ENCODE measurements around the gene LSM7.
"Not testable (repeated sequence)": the region's sequence is repeated elsewhere in the genome, so short reads cannot be mapped to it uniquely, and the experiment has no call there.

Gene LSM7

DNA sequence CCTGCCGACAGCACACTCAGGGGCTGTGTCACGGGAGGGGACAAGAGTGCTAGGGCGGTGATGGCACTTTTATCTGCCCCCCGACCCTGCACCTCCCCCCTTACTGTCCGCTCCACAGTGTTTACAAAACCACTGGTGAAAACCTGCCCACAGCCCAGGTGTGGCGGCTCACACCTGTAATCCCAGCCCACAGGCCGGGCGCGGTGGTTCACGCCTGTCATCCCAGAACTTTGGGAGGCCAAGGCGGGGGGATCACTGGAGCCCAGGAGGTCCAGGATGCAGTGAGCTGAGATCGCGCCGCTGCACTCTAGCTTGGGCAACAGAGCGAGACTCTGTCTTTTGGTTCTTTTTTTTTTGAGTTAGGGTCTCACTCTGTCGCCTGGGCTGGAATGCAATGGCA, 32.2 kb downstream of the LSM7 start:
- no peak for DNase-seq

DNA sequence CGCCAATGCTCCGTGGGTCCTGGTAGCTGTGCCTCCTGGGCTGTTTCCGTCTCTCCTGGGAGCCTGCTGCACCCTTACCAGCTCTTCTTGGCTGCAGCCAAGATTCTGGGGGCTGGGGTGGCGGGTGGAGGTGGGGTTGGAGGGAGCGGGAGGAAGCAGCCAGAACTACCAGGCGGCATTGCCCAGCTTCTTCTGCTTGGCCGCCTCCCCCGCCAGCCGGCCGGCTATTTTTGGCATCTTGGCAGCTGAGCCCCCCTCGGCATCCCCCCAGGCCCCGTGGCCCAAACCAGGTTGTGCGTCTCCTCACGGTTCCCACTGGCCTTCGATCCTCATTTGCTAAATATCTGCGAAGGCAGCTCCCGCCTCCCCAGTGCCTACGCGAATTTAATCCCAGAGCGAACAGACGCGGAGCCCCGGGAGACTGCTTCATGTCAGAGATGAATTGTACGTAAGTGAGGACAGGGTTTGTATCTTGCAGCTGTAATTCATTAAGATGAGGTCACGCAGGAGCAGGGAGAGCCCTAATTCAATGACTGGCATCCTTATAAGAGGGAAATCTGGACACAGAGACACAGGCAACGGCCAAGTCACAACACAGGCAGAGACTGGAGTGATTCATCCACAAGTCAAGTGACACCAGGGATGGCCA, 33.6 kb downstream of the LSM7 start:
- DNase-seq = no peak

DNA sequence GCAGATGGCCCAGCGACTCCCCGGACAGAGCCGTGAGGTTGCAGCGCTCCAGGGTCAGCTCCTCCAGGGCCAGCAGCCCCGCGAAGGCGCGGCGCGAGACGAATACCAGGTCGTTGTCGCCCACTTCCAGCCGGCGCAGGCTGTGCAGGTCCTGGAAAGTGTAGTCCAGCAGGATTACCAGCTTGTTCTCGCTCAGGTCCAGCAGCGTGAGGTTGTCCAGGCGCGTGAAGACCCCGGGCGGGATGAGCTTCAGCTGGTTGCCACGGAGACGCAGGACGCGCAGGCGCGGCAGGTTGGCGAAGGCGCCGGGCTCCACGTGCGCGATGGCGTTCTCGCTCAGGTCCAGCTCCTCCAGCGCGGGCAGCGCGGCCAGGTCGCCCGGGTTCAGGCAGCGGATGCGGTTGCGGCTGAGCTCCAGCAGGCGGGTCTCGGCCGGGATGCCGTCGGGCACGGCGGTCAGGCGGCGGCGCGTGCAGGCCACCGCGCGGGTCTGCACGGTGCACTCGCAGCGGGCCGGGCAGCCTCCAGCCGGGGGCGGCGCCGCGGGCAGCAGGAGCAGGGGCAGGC, 37.1 kb downstream of the LSM7 start:
- DNase-seq = no peak

DNA sequence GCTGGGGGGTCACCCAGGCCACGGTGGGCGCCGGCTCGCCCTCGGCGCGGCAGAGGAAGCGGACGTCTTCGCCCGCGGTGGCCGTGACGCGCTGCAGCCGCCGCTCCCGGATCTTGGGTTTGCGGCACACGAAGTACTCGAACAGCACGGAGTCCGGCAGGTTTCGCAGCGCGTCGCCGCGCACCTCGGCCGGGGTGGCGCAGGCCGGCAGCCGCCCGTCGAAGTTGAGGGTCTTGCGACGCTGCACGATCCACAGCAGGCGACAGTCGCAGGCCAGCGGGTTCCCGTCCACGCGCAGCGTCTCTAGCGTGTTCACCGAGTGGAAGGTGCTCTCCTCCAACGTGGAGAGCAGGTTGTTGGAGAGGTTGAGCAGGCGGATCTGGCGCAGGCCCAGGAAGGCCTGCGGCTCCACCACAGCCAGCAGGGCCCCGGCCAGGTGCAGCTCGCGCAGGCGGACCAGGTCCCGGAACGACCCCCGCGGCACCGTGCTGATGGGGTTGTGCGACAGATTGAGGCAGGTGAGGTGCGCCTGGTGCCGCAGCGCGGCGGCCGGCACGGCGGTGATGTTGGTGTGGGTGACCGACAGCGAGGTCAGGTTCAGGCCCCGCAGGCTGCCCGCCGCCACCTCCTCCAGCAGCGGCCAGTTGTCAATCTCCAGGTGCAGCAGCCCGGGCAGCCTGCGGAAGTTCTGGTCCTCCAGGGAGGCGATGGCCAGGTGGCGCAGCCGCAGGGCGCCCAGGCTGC, 37.8 kb downstream of the LSM7 start:
- DNase-seq = no peak

DNA sequence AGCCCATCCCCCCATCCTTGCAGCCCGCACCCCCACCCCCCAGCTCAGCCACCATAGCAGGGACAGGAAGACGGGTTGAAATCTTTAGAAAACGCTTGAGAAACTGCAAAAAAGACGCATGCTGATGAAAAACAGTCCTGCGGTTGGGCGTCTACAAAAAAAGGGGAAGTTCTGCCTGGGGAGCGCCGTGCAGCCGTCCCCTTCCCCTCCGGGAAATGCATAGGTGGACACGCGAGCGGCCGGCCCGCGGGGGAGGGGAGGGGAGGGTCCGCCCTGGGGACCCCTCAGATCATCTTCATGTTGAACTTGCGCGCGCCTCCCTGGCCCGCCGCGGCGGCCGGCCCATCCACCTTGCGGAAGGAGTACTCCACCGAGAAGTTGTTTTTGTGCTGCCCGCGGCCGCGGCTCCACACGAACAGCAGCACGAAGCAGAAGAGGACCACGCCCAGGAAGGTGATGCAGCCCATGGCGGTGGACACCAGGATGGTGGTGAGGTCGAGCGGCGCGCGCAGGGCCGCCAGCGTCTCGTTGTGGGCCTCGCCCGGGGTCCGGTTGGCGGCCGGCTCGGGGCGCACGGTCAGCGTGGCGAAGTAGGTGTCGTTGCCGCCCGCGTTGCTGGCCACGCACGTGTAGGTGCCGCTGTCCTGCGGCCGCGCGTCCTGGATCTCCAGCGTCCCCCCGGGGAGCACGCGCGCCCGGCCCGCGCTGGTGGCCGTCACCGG, 38.5 kb downstream of the LSM7 start:
- peak; percentile 38 for DNase-seq

DNA sequence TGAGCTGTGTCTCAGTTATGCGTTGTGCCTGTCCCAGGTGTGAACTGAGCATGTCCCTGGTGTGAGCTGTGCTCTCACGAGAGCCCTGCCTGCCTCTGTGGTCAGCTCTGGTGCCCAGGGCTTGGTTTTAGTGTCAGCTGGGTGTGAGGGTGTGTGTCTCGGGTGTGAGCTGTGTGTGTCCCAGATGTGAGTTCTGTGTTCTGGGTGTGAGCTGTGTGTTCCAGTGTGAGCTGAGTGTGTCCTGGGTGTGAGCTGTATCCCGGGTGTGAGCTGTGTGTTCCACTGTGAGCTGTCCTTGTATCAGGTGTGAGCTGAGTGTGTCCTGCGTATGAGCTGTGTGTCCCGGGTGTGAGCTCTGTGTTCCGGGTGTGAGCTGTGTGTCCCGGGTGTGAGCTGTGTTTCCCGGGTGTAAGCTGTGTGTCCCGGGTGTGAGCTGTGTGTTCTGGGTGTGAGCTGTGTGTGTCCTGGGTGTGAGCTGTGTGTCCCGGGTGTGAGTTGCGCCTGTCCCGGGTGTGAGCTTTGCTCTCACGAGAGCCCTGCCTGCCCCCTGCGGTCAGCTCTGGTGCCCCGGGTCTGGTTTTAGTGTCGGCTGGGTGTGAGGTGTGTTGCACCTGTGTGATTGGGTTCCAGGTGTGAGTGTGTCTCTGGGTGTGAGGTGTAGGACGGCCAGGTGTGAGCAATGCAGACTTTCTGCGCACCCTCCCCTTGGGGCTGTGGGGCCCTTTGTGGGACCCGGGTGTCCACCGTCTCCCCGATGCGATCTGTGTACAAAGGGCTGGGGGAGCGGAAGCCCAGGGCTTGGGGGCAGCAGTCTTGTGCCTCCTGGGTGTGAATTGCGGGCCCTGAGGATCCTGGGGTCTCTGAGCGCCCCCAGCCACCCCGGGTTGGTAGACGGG, 39.3 kb downstream of the LSM7 start:
- no peak for DNase-seq

DNA sequence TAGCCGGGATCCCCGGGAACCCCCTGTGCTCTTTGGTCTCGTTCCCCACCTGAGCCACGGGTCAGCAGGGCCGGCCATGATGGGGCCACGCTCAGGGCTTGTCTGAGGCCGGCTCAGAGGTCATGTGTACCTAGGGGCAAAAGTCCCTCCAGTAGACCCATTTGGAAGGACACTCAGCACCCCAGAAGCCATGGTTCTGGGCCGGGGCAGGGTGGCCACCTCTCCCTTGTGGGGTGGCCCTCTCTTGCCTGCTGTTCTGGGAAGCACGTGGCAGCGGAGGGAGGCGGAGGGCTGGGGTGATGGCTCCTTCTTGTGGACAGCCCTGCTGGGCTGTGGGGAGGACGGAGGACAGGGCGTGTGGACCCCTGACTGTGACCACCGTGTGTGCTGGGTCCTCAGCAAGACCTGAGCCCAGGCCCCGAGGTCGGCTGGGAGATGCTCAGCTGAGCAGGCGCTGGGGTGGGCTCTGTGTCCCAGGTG, 40.0 kb downstream of the LSM7 start:
- no peak for DNase-seq

DNA sequence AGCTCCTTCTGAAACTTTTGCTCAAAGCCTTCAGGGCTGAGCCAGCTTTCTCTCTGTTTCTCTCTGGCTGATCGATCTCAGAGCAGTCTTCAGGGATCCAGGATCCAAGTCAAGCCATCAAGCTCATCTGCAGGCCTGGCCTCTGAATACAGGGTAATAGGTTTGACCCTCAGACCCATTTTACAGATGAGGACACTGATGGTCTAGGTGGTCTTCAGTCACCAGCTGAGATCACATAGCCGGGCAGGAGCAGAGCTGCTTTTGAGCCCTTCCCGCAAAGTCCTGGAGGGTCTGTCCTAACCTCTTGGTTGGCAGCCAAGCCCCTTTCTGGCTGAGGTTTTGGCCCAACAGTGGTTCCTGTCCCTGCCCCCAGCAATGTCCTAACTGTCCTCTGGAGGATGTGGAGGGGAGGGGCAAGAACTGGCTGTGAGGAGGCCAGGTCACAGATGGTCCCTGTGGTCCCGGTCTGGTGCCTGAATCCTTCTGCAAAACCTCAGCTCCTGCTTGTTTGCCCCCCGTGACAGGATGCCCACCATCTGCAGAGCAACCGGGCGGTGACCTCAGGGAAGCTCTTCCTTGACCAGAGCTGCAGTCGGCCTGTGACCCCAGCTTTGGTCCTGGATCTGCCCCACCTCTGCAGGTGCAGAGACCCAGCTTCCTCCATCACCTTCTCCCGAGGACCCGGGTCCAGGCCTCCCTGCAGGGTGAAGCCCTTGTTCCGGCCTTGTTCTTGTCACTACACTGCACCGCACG, 40.6 kb downstream of the LSM7 start:
- no peak for DNase-seq

DNA sequence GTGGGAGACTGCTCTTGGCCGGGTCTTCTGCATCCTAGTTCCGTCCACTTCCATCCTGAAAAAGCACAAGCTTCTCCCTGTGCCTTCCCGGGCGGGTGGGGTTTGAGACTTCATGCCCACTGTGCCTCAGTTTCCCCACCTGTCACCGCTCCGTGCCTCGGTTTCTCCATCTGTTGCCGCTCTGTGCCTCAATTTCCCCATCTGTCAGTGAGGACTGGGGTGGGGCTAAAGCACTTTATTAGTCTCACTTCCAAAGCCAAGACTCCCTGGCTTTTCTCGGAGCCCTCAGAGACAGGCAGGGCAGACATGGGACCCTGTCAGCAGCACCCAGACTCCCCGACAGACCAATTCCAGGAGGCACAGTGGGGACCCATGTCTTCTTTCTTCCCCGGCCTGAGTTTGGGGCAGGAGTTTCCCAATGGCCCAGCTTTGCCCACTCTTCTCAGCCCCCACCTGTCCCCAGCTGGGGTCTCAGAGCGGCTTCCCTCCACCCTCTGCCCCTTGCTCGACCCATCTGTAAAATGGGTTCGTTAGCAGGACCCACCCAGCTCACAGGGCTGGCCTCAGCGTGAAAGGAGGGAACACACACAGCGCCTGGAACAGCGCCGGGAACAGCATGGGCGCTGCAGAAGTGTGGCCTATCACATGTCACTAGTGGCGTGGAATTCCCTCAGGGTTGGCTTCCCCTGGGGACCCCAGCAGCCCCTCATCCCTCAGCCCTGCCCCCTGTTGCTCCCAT, 41.8 kb downstream of the LSM7 start:
- no peak for DNase-seq

DNA sequence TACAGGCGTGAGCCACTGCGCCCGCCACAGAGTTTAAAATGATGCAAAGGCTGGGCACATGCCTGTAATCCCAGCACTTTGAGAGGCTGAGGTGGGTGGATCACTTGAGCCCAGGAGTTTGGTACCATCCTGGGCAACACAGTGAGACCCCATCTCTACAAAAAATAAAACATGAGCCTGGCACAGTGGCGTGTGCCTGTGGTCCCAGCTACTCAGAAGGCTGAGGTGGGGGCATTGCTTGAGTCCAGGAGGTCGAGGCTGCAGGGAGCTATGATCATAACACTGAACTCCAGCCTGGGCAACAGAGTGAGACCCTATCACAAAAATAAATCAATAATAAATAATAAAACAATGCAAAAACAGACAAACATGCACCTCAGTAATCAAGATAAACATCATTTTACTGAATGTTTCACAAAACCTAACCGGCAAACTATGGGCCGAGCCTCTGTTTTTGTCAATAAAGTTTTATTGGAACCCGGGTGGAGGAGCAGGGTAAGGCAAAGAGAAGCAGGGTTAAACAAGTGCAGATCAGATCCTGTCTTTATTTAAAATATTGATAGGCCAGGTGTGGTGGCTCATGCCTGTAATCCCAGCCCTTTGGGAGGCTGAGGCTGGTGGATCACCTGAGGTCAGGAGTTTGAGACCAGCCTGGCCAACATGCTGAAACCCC, 44.4 kb downstream of the LSM7 start:
- no peak for DNase-seq

DNA sequence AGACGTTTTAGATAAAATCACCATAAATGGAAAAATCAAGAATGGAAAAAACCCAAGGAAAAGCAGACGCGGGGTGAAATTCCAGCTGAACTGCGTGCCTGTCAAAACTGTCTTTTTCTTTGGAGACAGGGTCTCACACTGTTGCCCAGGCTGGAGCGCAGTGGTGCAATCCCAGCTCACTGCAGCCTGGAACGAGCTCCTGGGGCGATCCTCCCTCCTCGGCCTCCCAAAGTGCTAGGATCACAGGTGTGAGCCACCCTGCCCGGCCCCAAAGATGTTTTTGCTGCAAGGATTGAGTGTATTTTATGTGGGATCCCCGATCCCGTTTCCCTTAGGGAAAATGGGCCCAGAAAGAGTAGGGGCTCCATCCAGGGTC, 45.5 kb downstream of the LSM7 start:
- DNase-seq = no peak

DNA sequence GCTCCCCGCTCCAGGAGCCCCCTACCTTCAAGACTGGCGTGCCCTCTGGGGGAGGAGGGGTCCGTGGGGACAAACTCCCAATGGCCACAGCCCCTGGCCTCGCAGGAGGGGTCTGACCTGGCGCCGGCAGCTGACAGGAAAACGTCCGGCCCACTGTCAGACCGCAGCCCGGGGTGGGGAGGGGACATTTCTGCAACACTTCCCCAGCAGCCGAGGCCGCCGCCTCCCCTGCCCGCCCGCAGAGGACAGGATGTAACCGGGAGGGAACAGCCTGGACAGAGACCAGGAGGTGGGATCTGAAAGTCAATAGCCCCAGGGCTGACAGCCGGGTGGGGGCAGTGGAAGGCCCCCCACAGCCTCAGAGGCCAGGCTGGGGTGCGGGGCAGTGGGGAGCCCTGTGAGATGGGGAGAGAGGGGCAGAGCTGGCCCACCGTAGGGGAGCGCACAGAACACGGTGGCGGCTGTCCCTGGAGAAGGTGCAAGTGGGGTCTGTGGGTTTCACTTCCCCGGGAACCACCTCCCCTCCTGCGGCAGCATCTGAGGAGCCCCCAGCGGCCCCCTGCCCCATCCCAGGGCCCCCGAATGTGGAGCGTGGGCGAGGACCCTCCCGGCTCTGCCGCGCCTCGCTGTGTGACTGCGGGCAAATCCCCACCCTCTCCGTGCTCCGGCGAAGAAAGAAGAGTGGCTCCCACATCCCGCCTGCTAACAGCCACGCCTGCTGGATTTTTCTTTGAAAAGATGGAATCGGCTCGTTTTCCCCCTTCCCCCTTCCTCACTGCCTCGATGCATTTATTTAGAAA, 46.1 kb downstream of the LSM7 start, which contains the start of gene PEAK3:
Gene PEAK3 (minus strand): TSS at position 114 of the 800 bp plus-strand sequence. CDS start 1,244 bp downstream, outside the sequence.
- no peak for DNase-seq

DNA sequence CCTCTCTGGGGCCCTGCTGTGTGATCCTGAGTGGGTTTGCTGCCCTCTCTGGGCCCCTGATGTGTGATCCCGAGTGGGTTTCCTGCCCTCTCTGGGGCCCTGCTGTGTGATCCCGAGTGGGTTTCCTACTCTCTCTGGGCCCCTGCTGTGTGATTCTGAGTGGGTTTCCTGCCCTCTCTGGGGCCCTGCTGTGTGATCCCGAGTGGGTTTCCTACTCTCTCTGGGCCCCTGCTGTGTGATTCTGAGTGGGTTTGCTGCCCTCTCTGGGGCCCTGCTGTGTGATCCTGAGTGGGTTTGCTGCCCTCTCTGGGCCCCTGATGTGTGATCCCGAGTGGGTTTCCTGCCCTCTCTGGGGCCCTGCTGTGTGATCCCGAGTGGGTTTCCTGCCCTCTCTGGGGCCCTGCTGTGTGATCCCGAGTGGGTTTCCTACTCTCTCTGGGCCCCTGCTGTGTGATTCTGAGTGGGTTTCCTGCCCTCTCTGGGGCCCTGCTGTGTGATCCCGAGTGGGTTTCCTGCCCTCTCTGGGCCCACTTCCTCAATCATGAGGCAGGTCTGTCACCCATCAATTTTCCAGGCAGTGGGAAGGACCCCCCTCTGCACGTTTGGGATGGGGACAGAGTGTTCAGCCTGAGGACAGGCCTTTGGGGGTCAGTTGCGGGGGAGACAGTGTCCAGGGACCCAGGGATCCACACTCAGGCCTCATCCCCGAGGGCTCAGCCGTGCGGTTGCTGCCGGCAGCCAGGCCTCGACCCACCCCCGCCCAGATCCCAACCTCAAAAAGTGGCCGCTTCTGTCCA, 46.9 kb downstream of the LSM7 start:
- DNase-seq = not testable (repeated sequence)

DNA sequence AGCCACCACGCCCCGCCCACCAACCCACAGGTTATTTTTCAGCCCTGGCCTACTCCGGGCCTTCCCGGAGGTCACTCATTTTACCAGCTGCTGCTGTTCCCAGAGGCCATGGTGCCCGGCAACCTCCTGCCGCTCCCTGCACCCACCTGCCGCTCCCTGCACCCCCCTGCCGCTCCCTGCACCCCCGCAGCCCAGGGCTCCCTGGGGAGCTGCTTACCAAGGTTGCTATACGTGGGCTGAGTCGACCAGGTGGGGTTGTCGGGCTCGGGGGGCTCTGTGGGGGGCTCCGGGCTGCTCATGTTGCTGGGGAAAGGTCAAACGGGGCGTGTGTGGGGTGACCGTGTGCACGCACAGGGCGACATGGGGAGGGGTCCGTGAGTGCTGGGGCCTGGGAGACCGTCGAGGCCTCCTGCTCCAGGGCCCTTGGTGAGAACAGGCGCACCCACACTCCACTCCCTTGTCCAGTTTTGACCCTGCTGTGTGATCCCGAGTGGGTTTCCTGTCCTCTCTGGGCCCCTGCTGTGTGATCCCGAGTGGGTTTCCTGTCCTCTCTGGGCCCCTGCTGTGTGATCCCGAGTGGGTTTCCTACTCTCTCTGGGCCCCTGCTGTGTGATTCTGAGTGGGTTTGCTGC, 47.6 kb downstream of the LSM7 start:
- DNase-seq = no peak

DNA sequence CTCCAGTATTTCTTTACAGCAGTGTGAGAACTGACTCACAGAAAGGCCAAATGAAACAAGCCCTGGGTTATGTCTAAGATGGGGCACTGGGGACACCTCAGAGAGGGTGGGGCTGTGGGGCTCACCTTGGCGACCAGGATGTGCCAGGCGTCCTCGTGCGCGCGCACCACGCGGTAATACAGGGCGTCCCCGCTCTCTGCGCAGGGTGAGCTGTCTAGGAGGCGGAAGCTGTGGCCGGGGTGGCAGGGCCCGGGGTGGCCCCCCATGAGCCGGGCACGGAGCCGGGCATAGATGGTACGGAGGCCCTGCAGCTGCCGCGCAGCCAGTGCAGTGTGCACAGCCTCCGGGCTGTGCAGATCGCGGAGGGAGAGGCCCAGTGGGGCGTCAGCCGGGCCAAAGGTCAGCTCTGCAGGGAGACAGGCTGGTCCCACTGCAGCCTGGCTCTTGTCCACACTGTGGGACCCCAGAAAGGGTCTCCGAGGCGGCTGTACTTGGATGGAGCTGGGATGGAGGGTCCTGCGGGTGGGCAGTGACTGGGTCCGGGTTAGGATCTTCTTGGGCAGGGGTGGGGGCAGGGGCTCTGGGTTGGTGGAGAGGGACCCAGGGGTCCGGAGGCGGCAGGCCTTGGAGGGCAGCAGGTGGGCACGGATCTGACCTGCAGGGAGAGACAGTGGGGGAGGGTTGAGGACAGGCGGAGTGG, 49.8 kb downstream of the LSM7 start:
- DNase-seq = no peak

DNA sequence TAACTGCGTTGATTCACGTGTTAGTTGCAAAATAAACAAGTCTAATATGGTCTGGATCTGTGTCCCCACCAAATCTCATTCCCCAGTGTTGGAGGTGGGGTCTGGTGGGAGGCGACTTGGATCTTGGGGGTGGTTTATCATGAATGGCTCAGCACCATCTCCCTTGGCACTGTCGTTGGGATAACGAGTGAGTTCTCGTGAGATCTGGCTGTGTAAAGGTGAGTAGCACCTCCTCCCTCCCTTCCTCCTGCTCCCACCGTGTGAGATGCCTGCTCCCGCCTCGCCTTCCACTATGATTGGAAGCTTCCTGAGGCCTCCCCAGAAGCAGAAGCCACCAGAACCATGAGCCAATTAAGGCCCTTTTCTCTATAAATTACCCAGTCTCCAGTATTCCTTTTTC, 51.2 kb downstream of the LSM7 start:
- DNase-seq = no peak

DNA sequence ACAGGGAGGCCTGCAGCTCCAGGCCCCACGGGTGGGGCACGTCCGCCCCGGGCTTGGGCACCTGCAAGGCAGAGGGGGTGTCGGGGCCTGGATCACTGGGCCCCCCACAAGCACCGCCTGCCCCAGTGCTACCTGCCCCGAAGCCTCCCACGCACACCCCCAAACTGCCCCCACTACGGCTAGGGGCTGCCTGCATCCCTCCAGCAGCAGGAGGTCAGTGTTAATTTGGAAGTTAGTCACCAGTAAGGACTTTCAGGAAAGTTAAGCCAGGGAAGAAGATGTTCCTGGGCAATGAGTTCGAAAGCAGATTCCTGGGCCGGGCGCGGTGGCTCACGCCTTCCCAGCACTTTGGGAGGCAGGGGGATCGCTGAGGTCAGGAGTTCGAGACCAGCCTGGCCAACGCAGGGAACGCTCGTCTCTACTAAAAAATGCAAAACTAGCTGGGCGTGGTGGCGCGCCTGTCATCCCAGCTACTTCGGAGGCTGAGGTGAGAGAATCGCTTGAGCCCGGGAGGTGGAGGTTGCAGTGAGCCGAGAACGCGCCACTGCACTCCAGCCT, 51.9 kb downstream of the LSM7 start:
- no peak for DNase-seq
